Measurements from ENCODE around the gene CRK.

DNA sequence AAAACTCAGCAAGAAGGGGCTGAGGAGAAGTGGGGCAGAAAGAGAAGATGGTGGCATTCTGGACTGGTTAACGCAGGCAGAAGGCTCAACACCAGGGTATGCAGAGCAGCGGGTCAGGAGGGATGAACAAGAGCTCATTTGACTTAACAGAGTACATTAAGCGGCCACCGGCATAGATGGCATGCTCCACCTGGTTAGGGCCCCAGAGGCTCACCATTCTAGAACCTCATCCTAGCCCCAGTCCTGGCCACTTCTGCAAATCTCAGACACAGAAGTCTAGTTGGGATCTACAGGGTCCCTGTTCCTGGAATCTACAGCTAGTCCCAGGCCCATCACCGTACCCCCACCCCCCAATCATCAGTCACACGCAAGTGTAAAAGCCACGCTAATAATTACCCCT lies 38.2 kb upstream of the CRK start:
- TF ChIP-seq CTCF (IDR thresholded peaks at IDR 0.05; ENCODE audit: low read length) (no peak), EZH2 (optimal IDR thresholded peaks at IDR 0.05; ENCODE audit: low read depth, low read length) (no peak)

Measured in MM.1S (cell line).